Measurements from ENCODE around the gene FIGNL1.

FIGNL1 gene

DNA sequence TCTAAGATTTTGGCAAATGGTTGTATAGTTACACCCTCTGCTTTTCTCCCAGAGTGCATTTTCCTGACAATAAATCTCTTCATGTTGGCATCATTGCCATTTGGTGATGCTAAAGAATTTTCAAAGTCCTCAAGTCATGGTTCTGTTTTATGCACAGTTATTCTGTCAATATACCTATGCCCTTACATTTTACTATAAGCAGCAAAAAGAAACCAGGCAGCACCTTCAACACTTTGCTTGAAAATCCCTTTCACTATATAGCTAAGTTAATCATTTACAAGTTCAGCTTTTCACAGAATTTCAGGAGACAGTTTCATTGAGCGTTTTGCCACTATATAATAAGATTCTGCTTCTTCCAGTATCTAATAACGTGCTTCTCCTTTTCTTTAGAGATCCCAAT, 22.6 kb downstream of the FIGNL1 start:
- no peak for DNase-seq (ENCODE audit: low read depth)

DNA sequence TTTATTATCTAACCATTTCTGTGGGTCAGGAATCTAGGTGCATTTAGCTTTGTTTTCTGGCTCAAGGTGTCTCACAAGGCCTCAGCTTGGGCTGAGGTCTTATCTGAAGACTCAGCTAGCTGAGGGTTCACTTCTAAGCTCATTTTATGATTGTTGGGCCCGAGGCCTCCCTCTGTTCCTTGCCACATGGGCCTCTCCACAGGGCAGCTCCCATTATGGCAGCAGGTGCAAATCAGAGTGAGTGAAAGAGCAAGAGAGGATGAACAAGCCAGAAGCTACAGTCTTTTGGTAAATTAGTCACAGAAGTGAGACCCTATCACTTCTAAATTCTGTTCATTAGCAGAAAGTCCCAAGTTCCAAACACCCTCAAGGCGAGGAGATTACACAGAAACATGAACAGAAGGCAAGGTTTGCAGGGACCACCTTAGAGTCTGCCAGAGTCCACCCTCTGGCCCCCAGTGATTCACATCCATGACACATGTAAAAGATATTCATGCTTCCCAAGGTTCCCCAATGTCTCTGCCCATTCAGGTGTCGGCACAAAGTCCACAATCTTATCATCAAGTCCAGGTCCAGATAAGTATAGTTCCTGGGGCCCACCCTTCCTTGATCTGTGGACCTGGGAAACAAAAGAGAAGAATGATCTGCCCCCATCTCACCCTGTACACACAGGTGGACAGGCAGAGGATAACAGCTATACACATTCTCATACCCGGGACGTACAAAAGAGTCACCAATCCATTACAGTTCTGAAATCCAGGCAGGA, 23.7 kb downstream of the FIGNL1 start:
- DNase-seq (ENCODE audit: low read depth), result no peak

- no peak for DNase-seq (ENCODE audit: low read depth)
These were observed 24.8 kb downstream of the FIGNL1 start for GRCh38 chr7:50425318-50425717.

- no peak for DNase-seq (ENCODE audit: low read depth)
These were observed 26.3 kb downstream of the FIGNL1 start for GRCh38 chr7:50423860-50424259.

DNA sequence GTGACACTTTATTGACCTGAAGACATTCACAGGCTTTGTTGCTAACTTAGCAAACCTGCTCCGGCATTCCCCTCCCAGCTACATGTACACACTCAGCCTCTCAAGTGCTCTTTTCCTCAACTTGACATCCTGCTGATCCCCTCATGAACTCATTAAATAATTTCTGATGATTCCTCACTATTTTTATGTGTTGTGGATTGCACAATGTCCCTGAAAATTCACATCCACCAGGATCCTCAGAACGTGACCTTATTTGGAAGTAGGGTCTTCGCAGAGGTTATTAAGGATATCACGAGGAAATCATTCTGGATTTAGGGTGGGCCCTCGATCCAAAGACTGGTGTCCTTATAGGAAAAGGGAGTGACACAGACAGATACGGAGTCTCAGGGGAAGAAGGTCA, 27.3 kb downstream of the FIGNL1 start:
- no peak for DNase-seq (ENCODE audit: low read depth)

DNA sequence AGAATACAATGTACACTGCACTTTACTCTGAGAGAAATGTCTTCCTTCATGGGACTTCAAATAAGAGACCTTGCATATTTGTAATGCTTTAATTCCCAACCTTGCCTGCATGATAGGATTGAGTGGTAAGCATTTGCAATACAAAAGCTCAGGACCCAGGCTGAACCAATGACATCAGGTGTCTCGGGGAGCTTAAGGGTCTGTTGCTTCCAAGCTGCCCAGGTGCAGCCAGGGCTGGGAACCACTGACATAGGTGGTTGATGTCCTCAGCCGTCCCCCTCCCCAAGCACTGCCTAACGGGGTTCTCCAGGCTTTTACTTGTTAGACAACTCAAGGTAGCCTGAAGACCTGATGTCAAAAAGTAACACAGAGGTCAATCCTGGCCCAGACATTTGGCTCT, 29.1 kb downstream of the FIGNL1 start:
- DNase-seq (ENCODE audit: low read depth), result no peak

DNA sequence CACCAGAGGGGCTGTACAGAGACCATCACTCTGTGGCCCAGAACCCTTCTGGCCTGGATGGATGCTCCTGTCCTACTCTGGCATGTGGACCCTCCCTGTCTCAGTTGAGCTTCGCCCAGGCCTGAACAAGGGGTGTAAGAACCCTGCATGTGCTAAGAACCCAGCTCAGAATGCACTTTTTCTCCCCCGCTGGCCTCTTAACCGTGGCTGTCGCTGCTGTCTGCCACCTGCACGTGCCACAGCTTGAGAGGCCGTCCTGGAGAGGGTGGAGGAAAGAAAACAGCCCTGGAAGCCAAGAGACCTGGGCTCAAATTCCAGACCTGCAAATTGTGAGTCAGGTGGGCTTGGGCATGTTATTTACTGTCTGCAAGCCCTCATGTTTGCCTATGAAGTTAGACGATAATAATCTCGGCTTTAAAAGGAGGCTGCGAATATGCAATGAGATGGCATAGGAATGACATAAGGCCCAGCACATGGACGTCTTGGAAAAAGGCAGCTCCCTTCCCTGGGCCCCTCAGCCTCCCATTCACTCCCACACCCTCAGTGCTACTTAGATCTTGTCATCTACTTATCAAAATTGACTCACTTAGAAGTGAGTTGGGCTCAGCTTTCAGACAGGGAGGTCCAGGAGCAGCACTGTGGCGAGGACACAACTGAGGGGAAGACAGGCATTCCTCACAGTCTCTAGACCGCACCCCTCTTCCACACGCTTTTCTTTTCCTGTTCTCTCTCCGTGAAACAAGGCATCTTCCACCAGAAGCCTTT, 31.4 kb downstream of the FIGNL1 start:
- no peak for DNase-seq (ENCODE audit: low read depth)

DNA sequence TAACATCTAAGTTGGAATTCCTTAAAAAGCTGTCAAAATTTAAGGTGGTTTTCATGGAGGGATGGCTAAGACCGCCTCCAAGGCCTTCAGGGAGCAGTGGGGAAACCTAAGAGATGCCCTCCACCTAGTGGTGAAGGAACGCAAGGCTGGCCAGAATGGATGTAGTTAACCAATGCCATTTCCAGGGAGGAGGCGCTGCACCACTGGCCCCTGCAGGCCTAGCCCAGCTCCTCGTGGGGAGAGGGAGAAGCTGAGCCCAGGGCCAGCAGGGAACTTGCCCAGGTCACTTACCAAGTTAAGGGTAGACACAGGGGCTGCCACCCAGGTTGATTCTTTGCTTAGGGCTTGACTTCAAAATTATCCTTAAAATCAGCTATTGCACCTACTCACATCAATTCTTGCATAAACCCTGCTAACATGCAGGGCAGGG, 32.0 kb downstream of the FIGNL1 start:
- DNase-seq (ENCODE audit: low read depth), result peak; percentile 46

DNA sequence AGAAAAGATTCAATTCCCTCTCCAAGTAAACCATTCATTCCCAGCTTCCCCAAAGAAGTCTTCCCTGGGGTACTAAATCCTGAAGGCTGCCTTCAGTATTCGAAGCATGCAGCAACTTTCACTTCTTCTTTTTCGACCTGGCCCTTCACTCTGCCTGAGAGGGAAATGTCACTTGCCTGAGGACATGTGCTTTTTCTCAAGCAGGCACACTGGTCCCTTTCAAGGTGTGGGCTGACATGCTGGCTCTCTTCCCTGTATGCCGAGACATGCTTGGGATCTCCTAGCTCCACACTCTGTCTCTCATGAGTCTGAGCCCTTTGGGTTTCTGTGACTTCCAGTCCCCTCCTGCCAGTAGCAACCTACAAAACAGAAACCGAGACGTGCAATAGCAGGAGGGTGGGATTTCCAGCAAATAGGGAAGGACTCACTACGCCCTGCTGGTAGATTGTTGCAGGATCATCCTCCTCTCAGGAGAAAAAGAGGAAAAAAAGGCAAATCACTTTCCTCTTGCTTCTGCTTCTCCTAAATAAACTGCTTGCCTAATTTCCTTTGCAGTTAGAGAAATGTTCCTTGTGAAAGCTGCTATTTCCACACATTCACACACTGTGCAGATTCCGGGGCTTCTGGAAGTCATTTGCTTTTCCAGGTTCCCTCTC, 33.5 kb downstream of the FIGNL1 start:
- no peak for DNase-seq (ENCODE audit: low read depth)

DNA sequence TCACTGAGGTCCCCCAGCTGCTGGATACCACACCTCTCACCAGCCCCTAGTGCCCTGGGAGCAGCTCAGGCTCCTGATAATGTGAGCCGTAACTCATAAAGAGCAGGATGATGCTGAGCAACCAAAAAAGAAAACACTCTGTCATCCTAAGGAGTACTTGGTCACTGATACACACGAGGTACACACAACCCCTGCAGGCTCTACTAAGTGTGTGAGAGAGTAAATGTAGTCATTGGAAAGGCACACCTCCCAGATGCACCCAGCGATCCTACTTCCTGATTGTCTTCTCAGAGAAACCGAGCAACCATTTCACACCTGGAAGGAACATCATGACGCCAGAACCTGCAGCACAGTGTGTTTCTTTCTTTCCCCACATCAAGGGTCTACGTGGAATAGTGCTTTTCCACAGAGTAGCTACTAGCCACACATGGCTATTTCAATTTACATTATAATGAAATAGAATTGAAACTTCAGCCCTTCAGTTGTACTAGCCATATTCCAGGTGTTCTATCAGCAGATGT, 34.2 kb downstream of the FIGNL1 start:
- DNase-seq (ENCODE audit: low read depth), result no peak

DNA sequence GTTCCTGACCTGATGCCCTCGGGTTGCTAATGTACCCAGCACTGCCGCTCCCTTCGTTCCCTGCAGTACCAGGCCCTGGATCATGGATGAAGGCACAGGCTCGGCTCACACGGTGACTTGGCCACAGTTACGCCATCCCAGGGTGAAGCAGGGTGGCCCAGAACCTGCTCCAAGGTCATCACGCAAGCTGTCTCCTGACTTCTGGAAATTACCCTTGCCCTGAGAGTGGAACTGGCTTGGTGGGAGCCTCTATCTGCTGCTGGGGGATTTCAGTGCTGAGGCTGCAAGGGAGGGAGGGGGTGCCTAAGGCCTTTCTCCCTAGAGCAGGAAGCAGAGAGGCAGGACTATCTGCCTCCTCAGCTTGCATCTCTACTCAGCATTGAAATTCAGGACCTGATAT, 36.6 kb downstream of the FIGNL1 start:
- DNase-seq (ENCODE audit: low read depth), result no peak

DNA sequence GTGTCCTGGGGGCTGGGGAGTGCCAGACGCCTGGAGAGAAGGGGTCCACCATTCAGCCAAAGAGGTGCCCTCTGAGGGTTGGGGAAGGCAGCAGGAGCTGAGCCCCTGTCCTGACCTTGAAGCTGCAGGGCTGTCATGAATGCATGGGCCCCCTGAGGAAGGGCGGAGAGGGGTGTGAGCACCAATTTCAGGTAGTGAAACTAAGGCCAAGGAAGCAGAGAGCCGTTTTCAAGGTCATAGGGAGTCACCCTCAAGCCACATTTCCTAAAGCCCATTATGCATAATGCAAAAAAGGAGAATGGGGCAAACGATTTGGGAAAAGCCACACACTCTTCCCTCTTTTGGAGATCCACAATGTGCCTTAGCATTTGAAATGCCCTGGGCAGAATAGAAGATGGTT, 37.2 kb downstream of the FIGNL1 start:
- no peak for DNase-seq (ENCODE audit: low read depth)

DNA sequence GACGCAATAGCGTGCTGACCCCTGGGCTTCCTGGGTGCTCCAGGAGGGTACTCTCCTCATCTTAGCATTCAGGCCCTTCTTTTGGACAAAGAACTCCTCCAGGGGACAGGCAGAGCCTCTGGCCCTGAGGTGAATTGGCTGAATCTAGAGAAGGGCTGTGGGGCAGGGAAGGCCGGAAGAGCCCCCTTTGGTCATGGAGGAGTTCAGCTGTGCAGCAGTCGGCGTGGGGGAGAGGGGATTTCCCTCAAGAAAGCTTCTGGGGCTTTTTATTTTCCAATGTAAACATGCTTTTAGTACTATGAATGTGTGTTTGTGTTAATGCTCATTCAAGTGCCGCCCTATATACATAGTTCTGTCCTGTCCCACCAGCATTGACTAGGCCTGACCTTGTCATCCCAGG, 38.8 kb downstream of the FIGNL1 start:
- DNase-seq (ENCODE audit: low read depth), result no peak

DNA sequence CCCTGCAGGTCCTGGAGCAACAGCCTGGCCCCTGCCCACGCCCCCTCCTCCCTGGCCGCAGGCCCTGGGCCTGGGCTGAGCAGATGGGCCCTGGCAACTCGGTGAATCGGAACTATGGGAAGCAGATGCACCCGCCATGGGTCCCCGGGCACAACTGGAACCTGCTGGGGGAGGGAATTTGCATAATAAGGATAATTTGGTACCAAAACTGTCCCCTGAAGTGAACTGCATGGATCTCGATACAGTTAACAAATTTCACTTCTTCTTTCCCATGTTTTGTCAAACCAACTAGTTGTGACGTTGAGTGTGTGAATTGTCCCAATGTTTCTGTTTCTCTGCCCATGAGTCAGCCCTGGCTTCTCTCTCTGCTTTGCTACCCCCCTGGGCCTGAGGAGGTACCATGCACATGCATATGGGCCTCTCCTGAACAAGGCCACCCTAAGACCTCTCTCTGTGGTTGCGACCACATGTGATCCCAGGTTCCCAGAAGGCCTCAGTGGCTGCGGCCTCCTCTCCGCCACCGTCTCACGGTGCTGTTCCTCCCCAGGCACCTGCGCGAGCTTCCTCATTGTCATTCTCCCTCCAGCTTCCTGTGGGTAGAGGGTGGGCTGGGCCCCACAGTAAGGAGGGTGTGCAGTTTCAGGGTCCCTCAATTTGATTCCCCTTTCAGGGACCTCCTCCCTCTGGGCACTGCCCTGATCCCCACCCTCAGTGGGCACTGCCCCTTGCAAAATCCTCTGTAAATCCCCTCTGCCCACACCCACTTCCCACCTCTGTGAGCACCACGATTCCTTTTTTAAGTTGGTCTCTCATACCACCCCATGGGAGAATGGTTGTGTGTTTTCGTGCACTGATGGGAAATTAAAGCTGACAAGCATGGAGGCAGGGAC, 40.0 kb downstream of the FIGNL1 start:
- no peak for DNase-seq (ENCODE audit: low read depth)

GRCh38 chr7:50406935-50407334, 43.2 kb downstream of the FIGNL1 start:
- no peak for DNase-seq (ENCODE audit: low read depth)

DNA sequence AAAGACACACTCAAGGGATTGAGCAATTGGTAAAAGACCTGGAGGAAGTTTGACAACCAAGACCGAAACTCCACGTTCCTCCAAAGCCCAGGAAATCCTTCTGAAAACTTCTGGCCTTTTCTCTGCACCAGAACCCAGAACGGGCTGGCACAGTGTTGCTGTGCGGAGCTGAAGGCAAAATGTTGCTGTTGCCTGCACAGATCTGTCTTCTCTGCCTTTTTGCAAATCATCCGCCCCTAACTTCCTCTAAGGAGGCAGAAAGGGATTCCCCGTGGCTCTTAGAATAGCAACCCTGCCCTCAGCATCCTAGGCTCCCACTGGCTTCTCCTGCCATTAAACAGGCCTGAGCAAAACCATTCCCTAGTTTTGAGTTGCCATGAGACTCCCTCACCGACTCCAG, 44.9 kb downstream of the FIGNL1 start:
- no peak for DNase-seq (ENCODE audit: low read depth)

DNA sequence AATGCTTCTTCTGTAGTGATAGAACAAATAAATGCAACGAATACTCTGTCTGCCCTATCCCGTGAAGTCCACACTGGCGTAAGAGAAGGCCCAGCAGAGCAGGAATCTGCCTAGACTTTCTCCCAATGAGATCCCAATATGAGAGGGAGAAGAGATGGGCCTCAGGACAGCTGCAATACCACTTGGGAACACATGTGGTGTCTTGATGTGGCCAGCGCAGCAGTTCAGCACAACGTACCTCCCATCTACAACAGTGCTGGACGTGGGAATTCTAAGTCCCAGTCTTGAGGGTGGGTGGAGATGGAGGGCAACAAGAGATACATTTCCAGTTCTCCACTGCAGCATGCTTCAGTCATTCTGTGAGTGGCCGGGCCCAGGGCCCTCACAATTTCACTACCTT, 45.8 kb downstream of the FIGNL1 start:
- no peak for DNase-seq (ENCODE audit: low read depth)

DNA sequence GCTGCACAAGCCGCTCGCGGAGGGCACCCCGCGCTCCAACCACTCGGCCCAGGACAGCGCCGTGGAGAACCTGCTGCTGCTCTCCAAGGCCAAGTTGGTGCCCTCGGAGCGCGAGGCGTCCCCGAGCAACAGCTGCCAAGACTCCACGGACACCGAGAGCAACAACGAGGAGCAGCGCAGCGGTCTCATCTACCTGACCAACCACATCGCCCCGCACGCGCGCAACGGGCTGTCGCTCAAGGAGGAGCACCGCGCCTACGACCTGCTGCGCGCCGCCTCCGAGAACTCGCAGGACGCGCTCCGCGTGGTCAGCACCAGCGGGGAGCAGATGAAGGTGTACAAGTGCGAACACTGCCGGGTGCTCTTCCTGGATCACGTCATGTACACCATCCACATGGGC, 50.0 kb downstream of the FIGNL1 start:
- DNase-seq (ENCODE audit: low read depth), result no peak

GRCh38 chr7:50399635-50400034, 50.5 kb downstream of the FIGNL1 start:
- DNase-seq (ENCODE audit: low read depth), result no peak

- DNase-seq (ENCODE audit: low read depth), result no peak
These were observed 50.9 kb downstream of the FIGNL1 start for GRCh38 chr7:50399206-50399605.

- DNase-seq (ENCODE audit: low read depth), result no peak
These were observed 52.2 kb downstream of the FIGNL1 start for GRCh38 chr7:50397971-50398324.

Data from stimulated activated CD8-positive, alpha-beta memory T cell treated with anti-CD3 and anti-CD28 coated beads, Interleukin-12 subunit alpha, Interleukin-12 subunit beta, amount 100 ng/mL, for 4 hours (primary cell).